Urinary bladder (tissue), 4 donors: ENCODE measurements around the gene TGIF2. TPM values are rescaled to one million over a fixed set of nuclear protein-coding genes. Genes with fewer than 3 reads are reported as not detected.
"Not testable (repeated sequence)": the region's sequence is repeated elsewhere in the genome, so short reads cannot be mapped to it uniquely, and the experiment has no call there.

Source experiments
- DNase-seq: peaks from one replicate; pipeline ENCODE4 v3.0.0-alpha.2; 2015; ENCODE audit errors: extremely low spot score
- H3K27ac ChIP-seq: one replicate; pipeline ENCODE4 v1.5.1; 2013; ENCODE audit warnings: low read depth, mild to moderate bottlenecking, moderate library complexity
- H3K36me3 ChIP-seq: one replicate; pipeline ENCODE4 v1.6.1; 2013; ENCODE audit warnings: mild to moderate bottlenecking, moderate library complexity; ENCODE audit not compliant: insufficient read depth
- H3K4me1 ChIP-seq: one replicate; pipeline ENCODE4 v1.6.1; 2013; ENCODE audit warnings: mild to moderate bottlenecking, moderate library complexity; ENCODE audit not compliant: insufficient read depth
- H3K4me3 ChIP-seq: one replicate; pipeline ENCODE4 v1.5.1; 2013; ENCODE audit warnings: low read depth, low read length
- WGBS: extraction: QIAGEN DNeasy Blood & Tissue Kit; methylation state at CpG from one replicate; pipeline ENCODE4 v1.1.7; 2013; 5-methylcytosine and 5-hydroxymethylcytosine counted together
- polyA plus RNA-seq: library from polyadenylated mRNA; stranded (reverse); fragments of 200-250 nt; gene quantifications from one replicate; pipeline ENCODE4 v1.2.3, GENCODE V29; 2013
- total RNA-seq: library from RNA; depleted of rRNA; stranded (reverse); fragments of >200 nt; gene quantifications from one replicate; pipeline ENCODE4 v1.2.3, GENCODE V29; 2014
- donor health status: healthy with polysubstance abuse.
- donor health status: healthy.

Gene TGIF2
- total and polyA plus RNA-seq, 2 donors = 7.3 to 18.6 TPM

- no peaks in the 10 kb centered on the region for H3K36me3 ChIP-seq
- DNase-seq = no peak
- H3K4me1 ChIP-seq = no peaks in the 10 kb centered on the region
- WGBS = 94% methylated on average over 2 of the region's 2 CpGs
- no peak overlapping the region for H3K27ac ChIP-seq
- H3K4me3 ChIP-seq = no peak overlapping the region
Measured at GRCh38 chr20:36555248-36555647, 18.1 kb upstream of the TGIF2 start.

GRCh38 chr20:36562724-36563123 lies 10.7 kb upstream of the TGIF2 start:
- no peak overlapping the region for H3K27ac ChIP-seq
- no peaks in the 10 kb centered on the region for H3K36me3 ChIP-seq
- DNase-seq = no peak
- H3K4me1 ChIP-seq = no peaks in the 10 kb centered on the region
- no peak overlapping the region for H3K4me3 ChIP-seq
- 72% methylated on average over 2 of the region's 2 CpGs for WGBS

- Histone ChIP-seq H3K27ac (no peak overlapping the region), H3K4me1 (no peaks in the 10 kb centered on the region), H3K36me3 (no peaks in the 10 kb centered on the region), H3K4me3 (no peak overlapping the region)
- no peak for DNase-seq
- WGBS = 68% methylated on average over 1 of the region's 1 CpG
Measured at GRCh38 chr20:36563374-36563773, 10.0 kb upstream of the TGIF2 start.

GRCh38 chr20:36564078-36564725 lies 9.2 kb upstream of the TGIF2 start:
- H3K4me1 ChIP-seq, H3K27ac ChIP-seq, DNase-seq, H3K4me3 ChIP-seq, H3K36me3 ChIP-seq: not testable (repeated sequence)
- 95% methylated on average over 13 of the region's 13 CpGs for WGBS

GRCh38 chr20:36564726-36565121 lies 8.7 kb upstream of the TGIF2 start:
- DNase-seq, H3K36me3 ChIP-seq, H3K4me3 ChIP-seq, H3K27ac ChIP-seq, H3K4me1 ChIP-seq: not testable (repeated sequence)
- WGBS = 93% methylated on average over 6 of the region's 6 CpGs

GRCh38 chr20:36565520-36565919 lies 7.9 kb upstream of the TGIF2 start:
- Histone ChIP-seq H3K36me3 (no peaks in the 10 kb centered on the region), H3K4me1 (no peaks in the 10 kb centered on the region), H3K27ac (no peak overlapping the region), H3K4me3 (no peak overlapping the region)
- 94% methylated on average over 3 of the region's 3 CpGs for WGBS
- no peak for DNase-seq

GRCh38 chr20:36569847-36570429 lies 3.5 kb upstream of the TGIF2 start:
- Histone ChIP-seq H3K4me3 (no peak overlapping the region), H3K27ac (no peak overlapping the region), H3K36me3 (no peaks in the 10 kb centered on the region), H3K4me1 (no peaks in the 10 kb centered on the region)
- WGBS = 63% methylated on average over 7 of the region's 7 CpGs
- no peak for DNase-seq

GRCh38 chr20:36571564-36572504 lies 1.6 kb upstream of the TGIF2 start:
- no peak for DNase-seq
- WGBS = 67% methylated on average over 17 of the region's 17 CpGs
- Histone ChIP-seq H3K4me3 (no peak overlapping the region), H3K27ac (peak overlapping the region; percentile 87), H3K36me3 (no peaks in the 10 kb centered on the region), H3K4me1 (no peaks in the 10 kb centered on the region)

GRCh38 chr20:36572701-36573102 lies 695 bp upstream of the TGIF2 start:
- WGBS = 19% methylated on average over 20 of the region's 20 CpGs
- no peaks in the 10 kb centered on the region for H3K4me1 ChIP-seq
- peak overlapping the region; percentile 87 for H3K27ac ChIP-seq
- H3K4me3 ChIP-seq = peak overlapping the region; percentile 83
- DNase-seq = no peak
- H3K36me3 ChIP-seq = no peaks in the 10 kb centered on the region

GRCh38 chr20:36573798-36574365 lies 485 bp downstream of the TGIF2 start:
- no peaks in the 10 kb centered on the region for H3K36me3 ChIP-seq
- WGBS = under 1% methylated on average over 53 of the region's 53 CpGs
- H3K4me3 ChIP-seq = peak overlapping the region; percentile 83
- no peaks in the 10 kb centered on the region for H3K4me1 ChIP-seq
- H3K27ac ChIP-seq = peak overlapping the region; percentile 98
- no peak for DNase-seq

GRCh38 chr20:36574366-36575135 lies 1.2 kb downstream of the TGIF2 start:
- no peak for DNase-seq
- Histone ChIP-seq H3K27ac (no peak overlapping the region), H3K36me3 (no peaks in the 10 kb centered on the region), H3K4me3 (peak overlapping the region; percentile 83), H3K4me1 (no peaks in the 10 kb centered on the region)
- WGBS = under 1% methylated on average over 65 of the region's 69 CpGs

- Histone ChIP-seq H3K36me3 (no peaks in the 10 kb centered on the region), H3K27ac (no peak overlapping the region), H3K4me3 (no peak overlapping the region), H3K4me1 (no peaks in the 10 kb centered on the region)
- WGBS = 40% methylated on average over 1 of the region's 1 CpG
- DNase-seq = no peak
Measured at GRCh38 chr20:36576081-36576445, 2.7 kb downstream of the TGIF2 start.
